ENCODE measurements around the gene GON7.
"Not testable (repeated sequence)": the region's sequence is repeated elsewhere in the genome, so short reads cannot be mapped to it uniquely, and the experiment has no call there.

The GON7 gene

DNA sequence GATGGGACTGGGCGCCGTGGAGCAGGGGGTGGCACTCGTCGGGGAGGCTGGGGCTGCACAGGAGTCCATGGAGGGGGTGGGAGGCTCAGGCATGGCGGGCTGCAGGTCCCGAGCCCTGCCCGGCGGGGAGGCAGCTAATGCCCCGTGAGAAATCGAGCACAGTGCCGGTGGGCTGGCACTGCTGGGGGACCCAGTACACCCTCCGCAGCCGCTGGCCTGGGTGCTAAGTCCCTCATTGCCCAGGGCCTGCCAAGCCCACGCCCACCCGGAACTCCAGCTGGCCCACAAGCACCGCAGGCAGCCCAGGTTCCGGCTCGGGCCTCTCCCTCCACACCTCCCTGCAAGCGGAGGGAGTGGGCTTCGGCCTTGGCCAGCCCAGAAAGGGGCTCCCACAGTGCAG is 36.7 kb downstream of the GON7 start:
- H4K8ac ChIP-seq (ENCODE audit: low read length); H3K18ac ChIP-seq (ENCODE audit: low read depth in 1 of 2, low read length in 2 of 2); H3K4me3 ChIP-seq (ENCODE audit: insufficient read depth in 1 of 2, low read depth in 1 of 2, low read length in 2 of 2); H3K27me3 ChIP-seq (ENCODE audit: control insufficient read depth in 1 of 2, insufficient read depth in 1 of 2, low read length in 2 of 2); H2BK15ac ChIP-seq (ENCODE audit: low read depth, poor library complexity, severe bottlenecking); H2AFZ ChIP-seq (ENCODE audit: low read depth, low read length); H3K4ac ChIP-seq (ENCODE audit: low read depth in 1 of 2, low read length in 2 of 2); H3K9ac ChIP-seq (ENCODE audit: low read length); H3K23ac ChIP-seq (ENCODE audit: low read length in 2 of 2); H3K4me1 ChIP-seq (ENCODE audit: control insufficient read depth, insufficient read depth, low read depth, low read length); H3K4me2 ChIP-seq (ENCODE audit: low read length, poor library complexity, severe bottlenecking); H2BK12ac ChIP-seq (ENCODE audit: low read length in 2 of 2); H3K27ac ChIP-seq (ENCODE audit: low read length, poor library complexity, severe bottlenecking); H3K36me3 ChIP-seq (ENCODE audit: control insufficient read depth in 1 of 2, insufficient read depth in 2 of 2, low read depth in 1 of 2, low read length in 2 of 2); H2BK5ac ChIP-seq (ENCODE audit: low read depth, low read length, poor library complexity, severe bottlenecking); H2AK5ac ChIP-seq (ENCODE audit: low read length, severe bottlenecking); H3K79me1 ChIP-seq (replicated peaks; ENCODE audit: low read length, poor library complexity, severe bottlenecking); H3K9me3 ChIP-seq (ENCODE audit: control insufficient read depth, low read length); H2BK120ac ChIP-seq (ENCODE audit: low read depth, low read length); DNase-seq; H4K91ac ChIP-seq (ENCODE audit: low read length); H3K14ac ChIP-seq (ENCODE audit: low read length in 2 of 2): not testable (repeated sequence)
- WGBS: 92% methylated on average over 16 of the region's 20 CpGs

- H3K4ac ChIP-seq (ENCODE audit: low read depth in 1 of 2, low read length in 2 of 2); H3K18ac ChIP-seq (ENCODE audit: low read depth in 1 of 2, low read length in 2 of 2); H3K4me2 ChIP-seq (ENCODE audit: low read length, poor library complexity, severe bottlenecking); H3K9ac ChIP-seq (ENCODE audit: low read length); H3K14ac ChIP-seq (ENCODE audit: low read length in 2 of 2); DNase-seq; H3K36me3 ChIP-seq (ENCODE audit: control insufficient read depth in 1 of 2, insufficient read depth in 2 of 2, low read depth in 1 of 2, low read length in 2 of 2); H3K27me3 ChIP-seq (ENCODE audit: control insufficient read depth in 1 of 2, insufficient read depth in 1 of 2, low read length in 2 of 2); H2BK15ac ChIP-seq (ENCODE audit: low read depth, poor library complexity, severe bottlenecking); H3K27ac ChIP-seq (ENCODE audit: low read length, poor library complexity, severe bottlenecking); H3K23ac ChIP-seq (ENCODE audit: low read length in 2 of 2); H3K4me1 ChIP-seq (ENCODE audit: control insufficient read depth, insufficient read depth, low read depth, low read length); H3K4me3 ChIP-seq (ENCODE audit: insufficient read depth in 1 of 2, low read depth in 1 of 2, low read length in 2 of 2); H2BK12ac ChIP-seq (ENCODE audit: low read length in 2 of 2); H4K8ac ChIP-seq (ENCODE audit: low read length); H2AFZ ChIP-seq (ENCODE audit: low read depth, low read length); H2BK120ac ChIP-seq (ENCODE audit: low read depth, low read length); H3K9me3 ChIP-seq (ENCODE audit: control insufficient read depth, low read length); H4K91ac ChIP-seq (ENCODE audit: low read length); H3K79me1 ChIP-seq (replicated peaks; ENCODE audit: low read length, poor library complexity, severe bottlenecking); H2BK5ac ChIP-seq (ENCODE audit: low read depth, low read length, poor library complexity, severe bottlenecking): not testable (repeated sequence)
- 98% methylated on average over 4 of the region's 6 CpGs for WGBS
- H2AK5ac ChIP-seq (ENCODE audit: low read length, severe bottlenecking): peak overlapping the region; percentile 83
These were observed 37.2 kb downstream of the GON7 start for GRCh38 chr14:93169619-93170018.

DNA sequence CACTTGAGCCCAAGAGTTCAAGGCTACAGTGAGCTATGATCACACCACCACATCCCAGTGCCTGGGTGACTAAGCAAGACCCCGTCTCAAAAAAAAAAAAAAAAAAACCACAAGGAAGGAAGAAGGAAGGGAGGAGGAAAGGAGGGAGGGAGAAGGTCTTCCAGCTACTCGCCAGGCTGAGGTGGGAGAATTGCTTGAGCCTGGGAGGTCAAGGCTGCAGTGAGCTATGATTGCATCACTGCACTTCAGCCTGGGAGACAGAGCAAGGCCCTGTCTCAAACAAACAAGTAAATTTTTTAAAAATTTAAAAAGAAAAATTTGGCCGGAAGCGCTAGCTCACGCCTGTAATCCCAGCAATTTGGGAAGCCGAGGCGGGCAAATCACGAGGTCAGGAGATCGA is 38.3 kb downstream of the GON7 start:
- H3K23ac ChIP-seq (ENCODE audit: low read length in 2 of 2); H3K79me1 ChIP-seq (replicated peaks; ENCODE audit: low read length, poor library complexity, severe bottlenecking); H3K4me1 ChIP-seq (ENCODE audit: control insufficient read depth, insufficient read depth, low read depth, low read length); H2BK5ac ChIP-seq (ENCODE audit: low read depth, low read length, poor library complexity, severe bottlenecking); H3K36me3 ChIP-seq (ENCODE audit: control insufficient read depth in 1 of 2, insufficient read depth in 2 of 2, low read depth in 1 of 2, low read length in 2 of 2); DNase-seq; H4K8ac ChIP-seq (ENCODE audit: low read length); H2AK5ac ChIP-seq (ENCODE audit: low read length, severe bottlenecking); H3K4me2 ChIP-seq (ENCODE audit: low read length, poor library complexity, severe bottlenecking); H3K18ac ChIP-seq (ENCODE audit: low read depth in 1 of 2, low read length in 2 of 2); H4K91ac ChIP-seq (ENCODE audit: low read length); H2BK120ac ChIP-seq (ENCODE audit: low read depth, low read length); H3K4ac ChIP-seq (ENCODE audit: low read depth in 1 of 2, low read length in 2 of 2); H2AFZ ChIP-seq (ENCODE audit: low read depth, low read length); H2BK15ac ChIP-seq (ENCODE audit: low read depth, poor library complexity, severe bottlenecking); H3K9ac ChIP-seq (ENCODE audit: low read length); H3K27ac ChIP-seq (ENCODE audit: low read length, poor library complexity, severe bottlenecking); H3K9me3 ChIP-seq (ENCODE audit: control insufficient read depth, low read length); H2BK12ac ChIP-seq (ENCODE audit: low read length in 2 of 2); H3K14ac ChIP-seq (ENCODE audit: low read length in 2 of 2); H3K27me3 ChIP-seq (ENCODE audit: control insufficient read depth in 1 of 2, insufficient read depth in 1 of 2, low read length in 2 of 2); H3K4me3 ChIP-seq (ENCODE audit: insufficient read depth in 1 of 2, low read depth in 1 of 2, low read length in 2 of 2): not testable (repeated sequence)
- 90% methylated on average over 8 of the region's 9 CpGs for WGBS

DNA sequence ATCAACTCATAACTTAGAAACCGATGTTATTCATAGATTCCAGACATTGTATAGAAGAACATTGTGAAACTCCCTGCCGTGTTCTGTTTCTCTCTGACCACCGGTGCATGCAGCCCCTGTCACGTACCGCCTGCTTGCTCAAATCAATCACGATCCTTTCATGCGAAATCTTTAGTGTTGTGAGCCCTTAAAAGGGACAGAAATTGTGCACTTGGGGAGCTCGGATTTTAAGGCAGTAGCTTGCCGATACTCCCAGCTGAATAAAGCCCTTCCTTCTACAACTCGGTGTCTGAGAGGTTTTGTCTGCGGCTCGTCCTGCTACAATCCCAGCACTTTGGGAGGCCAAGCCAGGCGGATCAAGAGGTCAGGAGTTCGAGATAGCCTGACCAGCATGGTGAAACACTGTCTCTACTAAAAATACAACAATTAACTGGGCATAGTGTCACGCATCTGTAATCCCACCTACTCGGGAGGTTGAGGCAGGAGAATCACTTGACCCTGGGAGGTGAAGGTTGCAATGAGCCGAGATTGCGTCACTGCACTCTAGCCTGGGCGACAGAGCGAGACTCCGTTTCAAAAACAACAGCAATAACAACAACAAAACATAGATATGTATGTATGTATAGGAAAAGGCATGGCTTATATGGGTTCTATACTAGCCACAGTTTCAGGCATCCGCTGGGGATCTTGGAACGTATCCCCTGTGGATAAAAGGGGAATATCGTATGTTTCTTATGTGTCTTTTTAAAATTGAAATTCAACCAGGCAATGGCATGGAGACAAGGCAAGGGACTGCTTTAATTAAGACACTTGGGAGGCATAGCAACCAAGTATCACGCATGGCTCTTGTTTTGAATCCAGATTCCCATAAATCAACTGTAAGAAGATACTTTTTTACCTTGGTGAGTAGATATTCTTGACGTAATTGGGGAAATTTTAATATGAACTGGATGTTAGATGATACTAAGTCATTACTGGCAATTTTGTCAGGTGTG is 41.3 kb downstream of the GON7 start:
- not testable (repeated sequence) for H3K14ac ChIP-seq (ENCODE audit: low read length in 2 of 2); H2BK15ac ChIP-seq (ENCODE audit: low read depth, poor library complexity, severe bottlenecking)

More for the DNA sequence above, 41.3 kb downstream of the GON7 start:
- H3K4me2 ChIP-seq (ENCODE audit: low read length, poor library complexity, severe bottlenecking): peak overlapping the region; percentile 10
- H3K79me1 ChIP-seq (replicated peaks; ENCODE audit: low read length, poor library complexity, severe bottlenecking); H4K91ac ChIP-seq (ENCODE audit: low read length); H4K8ac ChIP-seq (ENCODE audit: low read length); H3K4me3 ChIP-seq (ENCODE audit: insufficient read depth in 1 of 2, low read depth in 1 of 2, low read length in 2 of 2); H2BK12ac ChIP-seq (ENCODE audit: low read length in 2 of 2); H2BK120ac ChIP-seq (ENCODE audit: low read depth, low read length); H3K4me1 ChIP-seq (ENCODE audit: control insufficient read depth, insufficient read depth, low read depth, low read length); H3K9ac ChIP-seq (ENCODE audit: low read length); DNase-seq; H3K36me3 ChIP-seq (ENCODE audit: control insufficient read depth in 1 of 2, insufficient read depth in 2 of 2, low read depth in 1 of 2, low read length in 2 of 2); H3K27me3 ChIP-seq (ENCODE audit: control insufficient read depth in 1 of 2, insufficient read depth in 1 of 2, low read length in 2 of 2); H2AFZ ChIP-seq (ENCODE audit: low read depth, low read length); H3K4ac ChIP-seq (ENCODE audit: low read depth in 1 of 2, low read length in 2 of 2); H3K9me3 ChIP-seq (ENCODE audit: control insufficient read depth, low read length); H3K23ac ChIP-seq (ENCODE audit: low read length in 2 of 2); H3K18ac ChIP-seq (ENCODE audit: low read depth in 1 of 2, low read length in 2 of 2); H2AK5ac ChIP-seq (ENCODE audit: low read length, severe bottlenecking): not testable (repeated sequence)
- H2BK5ac ChIP-seq (ENCODE audit: low read depth, low read length, poor library complexity, severe bottlenecking): peak overlapping the region; percentile 48
- peak overlapping the region; percentile 95 for H3K27ac ChIP-seq (ENCODE audit: low read length, poor library complexity, severe bottlenecking)
- 94% methylated on average over 22 of the region's 26 CpGs for WGBS

Data from mesenchymal stem cell (in vitro differentiated cells and primary cell).